ENCODE data around the gene ELMO3. TPM values are rescaled to one million over a fixed set of nuclear protein-coding genes. Genes with fewer than 3 reads are reported as not detected.
A peak's percentile ranks its signal among the peaks of the same experiment; 100 is the strongest.

Gene ELMO3
- total RNA-seq, 6 experiments from 2014 or later, result 1.8 to 8.0 (median 4.6) TPM

- Histone ChIP-seq H3K4me1 (peaks cover 0 to 42% (median 0%) of the 10 kb centered on the region in 4 donors), H3K27me3 (peaks cover 0 to 10% of the 10 kb centered on the region in 2 donors), H3K9me3 (no peaks in the 10 kb centered on the region), H3K4me3 (peak within 1 kb of the TSS; percentile 58 to 66 (median 64)), H3K27ac (peak within 1 kb of the TSS; percentile 65 to 82 (median 69)), H3K36me3 (no peaks in the 10 kb centered on the region)
- TF ChIP-seq POLR2A (IDR thresholded peaks at IDR 0.05) (peak; percentile 71), CTCF (IDR thresholded peaks at IDR 0.05) (no peak)
- 6% methylated on average over 10 of the region's 60 CpGs for WGBS (ENCODE audit: insufficient coverage, low coverage, low lambda C conversion rate, missing lambda C conversion rate)
- intact Hi-C loops (cut with DNase I), result no loop called here
- DNase-seq (peak; percentile 92 to 96 (median 95)), ATAC-seq (peak; percentile 80 to 89 (median 87))
These were observed 48.5 kb downstream of the ELMO3 start, which contains the start of gene FHOD1 for GRCh38 chr16:67247192-67248072. Gene FHOD1 (minus strand): TSS chr16:67247481. CDS start chr16:67247410, 71 bp downstream.

GRCh38 chr16:67248073-67248400 is 49.1 kb downstream of the ELMO3 start:
- WGBS (ENCODE audit: insufficient coverage, low coverage, low lambda C conversion rate, missing lambda C conversion rate), result 20% methylated on average over 4 of the region's 7 CpGs
- ATAC-seq, result no peak
- Histone ChIP-seq H3K36me3 (no peaks in the 10 kb centered on the region), H3K27ac (no peak overlapping the region), H3K9me3 (no peaks in the 10 kb centered on the region), H3K4me3 (peak overlapping the region; percentile 33 to 34 (median 33)), H3K27me3 (peaks cover 0 to 10% of the 10 kb centered on the region in 2 donors), H3K4me1 (peaks cover 0 to 42% (median 0%) of the 10 kb centered on the region in 4 donors)
- intact Hi-C loops (cut with DNase I), result no loop called here
- peak in 1 of 3 donors; percentile 22 for DNase-seq
- no peak for TF ChIP-seq POLR2A (IDR thresholded peaks at IDR 0.05)
- no peak for TF ChIP-seq CTCF (IDR thresholded peaks at IDR 0.05)

DNA sequence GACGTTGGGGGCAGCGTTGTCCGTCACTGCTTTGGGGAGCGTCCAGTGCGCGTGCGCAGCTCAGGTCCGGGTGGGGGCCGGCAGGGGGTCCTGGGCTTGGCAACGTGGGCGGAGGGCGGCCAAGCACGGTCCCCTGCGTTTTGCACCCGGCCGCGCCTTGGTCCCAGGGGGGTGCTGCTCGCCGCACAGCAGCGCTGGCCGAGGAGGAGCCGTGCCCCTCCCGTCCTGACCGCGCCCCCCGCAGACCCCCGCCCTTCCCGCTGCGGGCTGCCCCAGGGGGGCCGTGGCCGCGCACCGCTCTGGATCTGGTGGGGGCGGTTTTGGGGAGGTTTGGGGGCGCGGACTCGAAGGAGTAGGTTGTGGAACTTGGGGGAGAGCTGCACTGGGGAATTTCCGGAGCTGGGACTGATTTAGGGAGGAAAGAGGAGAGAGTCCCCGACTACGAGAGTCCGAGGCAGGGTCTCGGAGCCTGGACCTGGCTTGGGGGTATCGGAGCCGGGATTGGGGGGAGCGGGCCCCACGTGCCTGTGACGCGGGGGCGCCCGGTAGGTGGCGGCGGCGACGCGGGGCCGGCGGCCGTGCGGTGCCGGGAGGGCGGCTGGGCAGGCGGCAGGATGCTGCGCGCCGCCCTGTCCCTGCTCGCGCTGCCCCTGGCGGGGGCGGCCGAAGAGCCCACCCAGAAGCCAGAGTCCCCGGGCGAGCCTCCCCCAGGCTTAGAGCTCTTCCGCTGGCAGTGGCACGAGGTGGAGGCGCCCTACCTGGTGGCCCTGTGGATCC is 49.7 kb downstream of the ELMO3 start, which contains the start of gene SLC9A5:
Gene SLC9A5, plus strand, starts transcription at position 579 of the 777 bp plus-strand sequence. Its CDS starts 36 bp downstream, at position 615.
- intact Hi-C loops (cut with DNase I), result no loop called here
- peaks cover 0 to 10% of the 10 kb centered on the region in 2 donors for H3K27me3 ChIP-seq
- ATAC-seq (no peak), DNase-seq (peak in 2 of 3 donors; percentile 43 to 47)
- no peaks in the 10 kb centered on the region for H3K9me3 ChIP-seq
- H3K36me3 ChIP-seq, result no peaks in the 10 kb centered on the region
- H3K4me3 ChIP-seq, result peak within 1 kb of the TSS; percentile 33 to 66 (median 34)
- H3K4me1 ChIP-seq, result peaks cover 0 to 42% (median 0%) of the 10 kb centered on the region in 4 donors
- 0% methylated on average over 5 of the region's 75 CpGs for WGBS (ENCODE audit: insufficient coverage, low coverage, low lambda C conversion rate, missing lambda C conversion rate)
- TF ChIP-seq CTCF (IDR thresholded peaks at IDR 0.05) (peak in 2 of 4 donors; percentile 7 to 21), POLR2A (IDR thresholded peaks at IDR 0.05) (no peak)
- no peak within 1 kb of the TSS for H3K27ac ChIP-seq

DNA sequence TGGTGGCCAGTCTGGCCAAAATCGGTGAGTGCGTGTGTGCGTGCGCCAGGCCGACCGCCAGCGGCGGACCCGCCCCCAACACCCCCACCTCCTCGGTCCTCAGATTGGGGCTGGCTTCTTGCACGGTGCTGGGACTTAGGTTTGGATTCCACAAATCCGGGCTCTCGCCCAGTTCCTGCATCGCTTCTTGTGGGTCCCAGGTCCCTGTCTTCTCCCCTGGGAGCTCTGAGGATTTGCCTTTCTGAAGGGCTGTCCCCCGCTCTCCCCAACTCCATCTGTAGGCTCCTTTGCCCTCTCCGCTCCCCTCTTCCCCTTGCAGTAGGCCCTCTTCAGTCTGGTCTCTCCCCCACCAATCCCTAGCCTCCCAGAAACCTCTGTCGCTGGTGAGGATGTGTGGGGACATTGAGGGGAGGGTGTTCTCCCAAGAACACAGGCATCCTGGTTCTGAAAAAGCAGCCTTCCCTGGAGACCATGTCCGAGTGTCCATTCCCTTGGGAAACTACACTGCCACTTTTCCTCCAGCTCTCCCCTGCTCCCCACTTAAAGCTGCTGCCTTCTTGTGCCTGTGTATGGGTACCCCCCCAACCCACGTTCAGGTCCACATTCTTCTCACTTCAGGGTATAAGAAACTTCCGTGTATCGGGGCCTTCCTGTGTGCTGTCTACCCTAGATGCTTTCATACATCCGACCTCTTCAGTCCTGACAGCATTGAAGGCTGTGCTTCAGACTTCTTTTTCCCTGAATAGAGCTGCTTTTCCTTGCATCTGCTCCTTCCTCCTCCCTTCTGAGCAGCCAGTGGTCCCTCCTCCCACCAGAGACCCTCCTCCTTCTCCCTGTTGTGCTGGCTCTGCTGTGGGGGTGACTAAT is 50.5 kb downstream of the ELMO3 start:
- Histone ChIP-seq H3K4me1 (peaks cover 0 to 42% (median 0%) of the 10 kb centered on the region in 4 donors), H3K27ac (no peak overlapping the region), H3K27me3 (peaks cover 0 to 10% of the 10 kb centered on the region in 2 donors), H3K9me3 (no peaks in the 10 kb centered on the region), H3K36me3 (no peaks in the 10 kb centered on the region), H3K4me3 (peak overlapping the region; percentile 33 to 34 (median 33))
- DNase-seq, result peak in 2 of 3 donors; percentile 7 to 47
- intact Hi-C loops (cut with DNase I), result loop anchor here in 1 of 2 donors (10.0 kb wide), 1 partner anchor 145 kb away; the partner anchor contains the start of gene TPPP3
- TF ChIP-seq CTCF (IDR thresholded peaks at IDR 0.05), result no peak
- WGBS (ENCODE audit: insufficient coverage, low coverage, low lambda C conversion rate, missing lambda C conversion rate), result 36% methylated on average over 7 of the region's 22 CpGs
- ATAC-seq, result no peak
